IMR-90 (cell line): Measurements from ENCODE around the gene OR13C8. TPM values are rescaled to one million over a fixed set of nuclear protein-coding genes. Genes with fewer than 3 reads are reported as not detected.

Experiments used
- ATAC-seq: fragments of 200-7000 bp; cut with Tn5 transposase; 2 replicates; pipeline ENCODE4 v1.9.1; 2020; ENCODE audit warnings: low read depth, mild to moderate bottlenecking, moderate library complexity
- Bru-seq: library from RNA; stranded (reverse); fragments of 400-500 nt; gene quantifications from one replicate; lab custom pipeline; 2021; lab: Mats Ljungman, UMichigan
- BruChase-seq, 2 experiments: library from RNA; stranded (reverse); fragments of 400-500 nt; gene quantifications; one replicate each; lab custom pipeline; 2021; lab: Mats Ljungman, UMichigan
- BruUV-seq: library from RNA; stranded (reverse); fragments of 400-500 nt; replicated peaks from 2 replicates; lab custom pipeline; 2021; lab: Mats Ljungman, UMichigan
- CTCF ChIA-PET: fragments of 300-600 bp; formaldehyde crosslinking; extraction: SDS; loops from one replicate; lab custom pipeline; 2021; ENCODE audit warnings: antibody characterized with exemption; lab: Yijun Ruan, JAX
- POLR2A ChIA-PET: fragments of 300-600 bp; sonication (Branson Sonifier 250); formaldehyde crosslinking; loops from one replicate; lab custom pipeline; 2022; ENCODE audit warnings: antibody characterized with exemption; ENCODE audit not compliant: unreplicated experiment; lab: Charles Lee
- DNase-seq: peaks from one replicate; pipeline ENCODE4 v3.0.0; 2013
- H2AFZ ChIP-seq: replicated peaks from 2 replicates; pipeline ENCODE3; 2013; ENCODE audit warnings: low read length, mild to moderate bottlenecking; ENCODE audit not compliant: poor library complexity
- H2AK5ac ChIP-seq: 2 replicates; pipeline ENCODE4 v1.6.1; 2013; ENCODE audit warnings: low read depth, low read length, inconsistent platforms
- H2AK9ac ChIP-seq: replicated peaks from 2 replicates; pipeline ENCODE3; 2013; ENCODE audit warnings: mild to moderate bottlenecking, low read depth, low read length, moderate library complexity; ENCODE audit not compliant: poor library complexity
- H2BK120ac ChIP-seq: 2 replicates; pipeline ENCODE4 v1.6.1; 2013; ENCODE audit warnings: low read depth, low read length, inconsistent platforms
- H2BK15ac ChIP-seq: 3 replicates; pipeline ENCODE4 v1.6.1; 2013; ENCODE audit warnings: low read depth, low read length, inconsistent platforms
- H2BK20ac ChIP-seq: 2 replicates; pipeline ENCODE4 v1.6.1; 2013; ENCODE audit warnings: low read depth, mild to moderate bottlenecking, inconsistent platforms, low read length, moderate library complexity
- H2BK5ac ChIP-seq: 2 replicates; pipeline ENCODE4 v1.6.1; 2013; ENCODE audit warnings: mild to moderate bottlenecking, low read depth, low read length, inconsistent platforms; ENCODE audit not compliant: poor library complexity, severe bottlenecking
- H3K14ac ChIP-seq: replicated peaks from 2 replicates; pipeline ENCODE4 v1.6.1; 2013; ENCODE audit warnings: low read depth, low read length, inconsistent platforms
- H3K18ac ChIP-seq: 2 replicates; pipeline ENCODE4 v1.6.1; 2013; ENCODE audit warnings: low read depth, low read length, control low read depth
- H3K23ac ChIP-seq: 2 replicates; pipeline ENCODE4 v1.6.1; 2013; ENCODE audit warnings: low read depth, low read length, inconsistent platforms
- H3K27ac ChIP-seq: 2 replicates; pipeline ENCODE4 v1.5.1; 2013; ENCODE audit warnings: mild to moderate bottlenecking, control low read depth, low read length; ENCODE audit not compliant: insufficient read depth
- H3K27me3 ChIP-seq: 2 replicates; pipeline ENCODE4 v1.6.1; 2013; ENCODE audit warnings: low read length; ENCODE audit not compliant: control insufficient read depth, insufficient read depth
- H3K36me3 ChIP-seq: 2 replicates; pipeline ENCODE4 v1.6.1; 2013; ENCODE audit warnings: low read length, mixed read lengths; ENCODE audit not compliant: control insufficient read depth, insufficient read depth
- H3K4ac ChIP-seq: 2 replicates; pipeline ENCODE4 v1.6.1; 2013; ENCODE audit warnings: low read depth, low read length, inconsistent platforms
- H3K4me1 ChIP-seq: 2 replicates; pipeline ENCODE4 v1.6.1; 2013; ENCODE audit warnings: low read length, mixed read lengths; ENCODE audit not compliant: control insufficient read depth, insufficient read depth
- H3K4me2 ChIP-seq: 2 replicates; pipeline ENCODE4 v1.6.1; 2013; ENCODE audit warnings: low read depth, mild to moderate bottlenecking, control low read depth, low read length, moderate library complexity
- H3K4me3 ChIP-seq: 2 replicates; pipeline ENCODE4 v1.5.1; 2013; ENCODE audit warnings: low read depth, mild to moderate bottlenecking, control low read depth, low read length, moderate library complexity; ENCODE audit not compliant: insufficient read depth
- H3K56ac ChIP-seq: 2 replicates; pipeline ENCODE4 v1.6.1; 2013; ENCODE audit warnings: low read length, inconsistent platforms; ENCODE audit not compliant: insufficient read depth; ENCODE audit errors: extremely low read depth
- H3K79me1 ChIP-seq, 2 experiments: 2 replicates each; pipeline ENCODE4 v1.6.1; 2013; ENCODE audit warnings: low read length in 2 of 2, inconsistent platforms in 1 of 2, low read depth in 1 of 2
- H3K9ac ChIP-seq: 2 replicates; pipeline ENCODE4 v1.6.1; 2013; ENCODE audit warnings: low read depth, low read length, control low read depth
- H3K9me1 ChIP-seq: 2 replicates; pipeline ENCODE4 v1.6.1; 2013; ENCODE audit warnings: low read length, inconsistent platforms; ENCODE audit not compliant: insufficient read depth
- H3K9me3 ChIP-seq: 2 replicates; pipeline ENCODE4 v1.6.1; 2013; ENCODE audit warnings: low read length; ENCODE audit not compliant: control insufficient read depth, insufficient read depth
- H4K20me1 ChIP-seq: 2 replicates; pipeline ENCODE4 v1.6.1; 2013; ENCODE audit warnings: low read length, inconsistent platforms; ENCODE audit not compliant: insufficient read depth
- H4K5ac ChIP-seq: 2 replicates; pipeline ENCODE4 v1.6.1; 2013; ENCODE audit warnings: mild to moderate bottlenecking, low read depth, low read length, control low read depth
- H4K8ac ChIP-seq, 2 experiments: 2 replicates each; pipeline ENCODE4 v1.6.1; 2013; ENCODE audit warnings: low read depth in 2 of 2, low read length in 2 of 2, control low read depth in 1 of 2, inconsistent platforms in 1 of 2
- H4K91ac ChIP-seq: 2 replicates; pipeline ENCODE4 v1.6.1; 2013; ENCODE audit warnings: low read depth, low read length, inconsistent platforms; ENCODE audit not compliant: insufficient read depth
- CTCF ChIP-seq: conservative IDR thresholded peaks from 2 replicates; pipeline ENCODE4 v1.5.1; 2012; ENCODE audit warnings: mild to moderate bottlenecking, low read depth, low read length, improper control_type of control experiment
- NFE2L2 ChIP-seq: fragments of 150-350 bp; IDR thresholded peaks from 2 replicates; pipeline ENCODE4 v1.6.1; 2016; ENCODE audit warnings: low read depth, mild to moderate bottlenecking, low read length
- POLR2A ChIP-seq: IDR thresholded peaks from 2 replicates; pipeline ENCODE4 v1.6.1; 2012; ENCODE audit warnings: mild to moderate bottlenecking, low read depth, low read length
- USF2 ChIP-seq: fragments of 150-350 bp; IDR thresholded peaks from 2 replicates; pipeline ENCODE4 v1.6.1; 2017; ENCODE audit warnings: mild to moderate bottlenecking, antibody characterized with exemption, low read length, low read depth
- WGBS, 2 experiments: methylation state at CpG; one replicate each; pipeline versions ENCODE4 v1.1.5 to v1.1.7; 2013; ENCODE audit warnings: missing lambda C conversion rate in 2 of 2; ENCODE audit not compliant: insufficient read length in 1 of 2; ENCODE audit errors: extremely low coverage in 2 of 2; 5-methylcytosine and 5-hydroxymethylcytosine counted together
- dilution Hi-C: fragments of 300-500 bp; cut with HindIII; formaldehyde crosslinking; loops from one replicate; pipeline ENCODE4 v1.14.3; 2018; ENCODE audit warnings: low sequenced_read_pairs; ENCODE audit not compliant: unreplicated experiment
- in situ Hi-C: fragments of 300-500 bp; cut with MboI; formaldehyde crosslinking; loops from 3 replicates; pipeline ENCODE4 v1.14.3; 2019; ENCODE audit warnings: low sequenced_read_pairs, inconsistent platforms, mixed read lengths
- intact Hi-C: fragments of 100-400 bp; cut with micrococcal nuclease; formaldehyde crosslinking; loops from 2 replicates; pipeline ENCODE4 v1.10.0; 2022
- long read RNA-seq: library from polyadenylated mRNA; unstranded; transcript quantifications from one replicate; pipeline ENCODE4 v2.0.0, GENCODE V29; 2021; ENCODE audit not compliant: unreplicated experiment
- polyA plus RNA-seq, 3 experiments: library from polyadenylated mRNA; depleted of rRNA; stranded (reverse); fragments of >200 nt; gene quantifications; 2 replicates each; pipeline ENCODE4 v1.2.3, GENCODE V29; 2012; ENCODE audit warnings: low replicate concordance in 1 of 3
- total RNA-seq: library from RNA; depleted of rRNA; stranded (reverse); fragments of >200 nt; gene quantifications from 2 replicates; pipeline ENCODE4 v1.2.3, GENCODE V29; 2012; rRNA removed

The OR13C8 gene
- total RNA-seq: not detected in 2 replicates
- polyA plus RNA-seq (2012; rRNA removed): not detected in 2 replicates
- not detected in 2 replicates for polyA plus RNA-seq (2012; cell fraction: cytosol; rRNA removed)
- polyA plus RNA-seq (2012; cell fraction: nucleus; rRNA removed; ENCODE audit: low replicate concordance): not detected in 2 replicates
- Bru-seq, nascent RNA: not detected
- BruChase-seq, experiment 1, labeled RNA remaining after a 6-hour chase: not detected
- not detected for BruChase-seq, experiment 2, labeled RNA remaining after a 2-hour chase
- long read RNA-seq: 0 reads

- BruUV-seq: no TSS peak
- H3K4me2 ChIP-seq: no peak within 1 kb of the TSS
- dilution Hi-C loops: no loop called here
These were observed at the start of gene OR13C8 for GRCh38 chr9:104568868-104569267. Gene OR13C8 (plus strand): TSS chr9:104569168. CDS start chr9:104569168, 0 bp downstream.

More at GRCh38 chr9:104568868-104569267, at the start of gene OR13C8:
- ATAC-seq (no peak), DNase-seq (no peak)
- Histone ChIP-seq H3K9me1 (no peaks in the 10 kb centered on the region), H2BK20ac (no peak within 1 kb of the TSS), H4K91ac (no peak within 1 kb of the TSS), H2BK5ac (no peak within 1 kb of the TSS), H3K56ac (no peak within 1 kb of the TSS), H4K5ac (no peak within 1 kb of the TSS), H2AFZ (no peak within 1 kb of the TSS), H3K18ac (no peak within 1 kb of the TSS), H3K14ac (no peak within 1 kb of the TSS), H3K4me3 (no peak within 1 kb of the TSS), H2BK120ac (no peak within 1 kb of the TSS), H2BK15ac (no peak within 1 kb of the TSS), H3K36me3 (no peaks in the 10 kb centered on the region), H4K8ac (no peak within 1 kb of the TSS), H3K9ac (no peak within 1 kb of the TSS), H3K9me3 (peaks cover 2% of the 10 kb centered on the region), H2AK9ac (no peak within 1 kb of the TSS), H3K4ac (no peak within 1 kb of the TSS), H3K27me3 (no peaks in the 10 kb centered on the region), H3K23ac (no peak within 1 kb of the TSS), H2AK5ac (no peak within 1 kb of the TSS), H3K79me1 (no peaks in the 10 kb centered on the region), H4K20me1 (no peaks in the 10 kb centered on the region), H3K4me1 (no peaks in the 10 kb centered on the region), H3K27ac (no peak within 1 kb of the TSS)
- in situ Hi-C loops (no loop called here), intact Hi-C loops (no loop called here)
- TF ChIP-seq CTCF (no peak), USF2 (no peak), NFE2L2 (no peak), POLR2A (no peak)
- ChIA-PET CTCF (no interaction called here), POLR2A (no interaction called here)
- WGBS, 2 experiments: no CpG with 5 or more reads among the region's 4 CpGs
